Endothelial cell of umbilical vein (primary cell): ENCODE results near the gene ZBTB20. TPM values are rescaled to one million over a fixed set of nuclear protein-coding genes. Genes with fewer than 3 reads are reported as not detected.

ENCODE experiments used
- BruUV-seq: library from RNA; stranded (reverse); fragments of 400-500 nt; replicated peaks from 2 replicates; lab custom pipeline; 2021; lab: Mats Ljungman, UMichigan
- CTCF ChIA-PET: fragments of 300-600, 350-600 bp; sonication (Branson Sonifier 250); formaldehyde crosslinking; loops from one replicate; lab custom pipeline; 2021; ENCODE audit warnings: antibody characterized with exemption, inconsistent platforms; lab: Charles Lee
- POLR2A ChIA-PET: fragments of 300-600, 350-600 bp; sonication (Branson Sonifier 250); formaldehyde crosslinking; loops from one replicate; lab custom pipeline; 2021; ENCODE audit warnings: antibody characterized with exemption, inconsistent platforms; lab: Charles Lee
- DNase-seq: peaks from one replicate; pipeline ENCODE4 v3.0.0-alpha.2; 2011; ENCODE audit warnings: low read depth, low spot score
- FAIRE-seq: peaks from 2 replicates; lab custom pipeline; 2011; peaks lifted over from hg19 to GRCh38; lab: Jason Lieb, UNC
- H2AFZ ChIP-seq: 2 replicates; pipeline ENCODE4 v1.6.0; 2012; ENCODE audit warnings: low read depth, low read length, control low read depth, inconsistent platforms
- H3K27ac ChIP-seq: 2 replicates; pipeline ENCODE4 v1.5.1; 2011; ENCODE audit warnings: low read depth, mild to moderate bottlenecking, control low read depth, low read length, moderate library complexity; ENCODE audit not compliant: insufficient read depth
- H3K27me3 ChIP-seq, 2 experiments: 2 replicates each; pipeline versions ENCODE4 v1.6.0 to v1.6.1; 2011; ENCODE audit warnings: low read length in 2 of 2, mixed read lengths in 1 of 2; ENCODE audit not compliant: control insufficient read depth in 2 of 2, insufficient read depth in 2 of 2
- H3K36me3 ChIP-seq, 2 experiments: 2 replicates in 1 of 2; 3 replicates in 1 of 2; pipeline ENCODE4 v1.5.1; 2011; ENCODE audit warnings: low read length in 2 of 2, mild to moderate bottlenecking in 1 of 2, moderate library complexity in 1 of 2; ENCODE audit not compliant: control insufficient read depth in 2 of 2, insufficient read depth in 2 of 2; ENCODE audit errors: extremely low read depth in 1 of 2
- H3K4me1 ChIP-seq: 3 replicates; pipeline ENCODE4 v1.5.1; 2011; ENCODE audit warnings: mild to moderate bottlenecking, low read length; ENCODE audit not compliant: control insufficient read depth, insufficient read depth; ENCODE audit errors: extremely low read depth
- H3K4me2 ChIP-seq: 2 replicates; pipeline ENCODE4 v1.6.1; 2011; ENCODE audit warnings: low read length, control low read depth, mixed read lengths; ENCODE audit not compliant: insufficient read depth
- H3K4me3 ChIP-seq, 3 experiments: fragments of 200-600 bp in 1 of 3; sonication (generic), shearing (Covaris generic) in 1 of 3; replicated peaks in 1 of 3; 2 replicates each; pipeline ENCODE4 v1.5.1; 2011 to 2016; ENCODE audit warnings: control low read depth in 3 of 3, low read length in 3 of 3, mild to moderate bottlenecking in 2 of 3, inconsistent platforms in 1 of 3, low read depth in 1 of 3, moderate library complexity in 1 of 3; ENCODE audit not compliant: insufficient read depth in 1 of 3
- H3K79me2 ChIP-seq: 2 replicates; pipeline ENCODE4 v1.6.0; 2012; ENCODE audit warnings: low read length, inconsistent platforms; ENCODE audit not compliant: control insufficient read depth, insufficient read depth
- H3K9ac ChIP-seq: replicated peaks from 2 replicates; pipeline ENCODE3; 2011; ENCODE audit warnings: low read length, control low read depth; ENCODE audit not compliant: insufficient read depth; ENCODE audit errors: extremely low read depth
- H3K9me1 ChIP-seq: replicated peaks from 3 replicates; pipeline ENCODE4 v1.6.0; 2011; ENCODE audit warnings: mild to moderate bottlenecking, low read length; ENCODE audit not compliant: control insufficient read depth, insufficient read depth; ENCODE audit errors: extremely low read depth
- H3K9me3 ChIP-seq: replicated peaks from 2 replicates; pipeline ENCODE4 v1.5.1; 2012; ENCODE audit warnings: low read length, inconsistent platforms; ENCODE audit not compliant: control insufficient read depth, insufficient read depth
- H4K20me1 ChIP-seq: replicated peaks from 2 replicates; pipeline ENCODE3; 2011; ENCODE audit warnings: mild to moderate bottlenecking, low read length; ENCODE audit not compliant: control insufficient read depth, insufficient read depth; ENCODE audit errors: extremely low read depth
- EZH2 ChIP-seq: IDR thresholded peaks from 2 replicates; pipeline ENCODE4 v1.6.1; 2012; ENCODE audit warnings: borderline replicate concordance, low read depth, mild to moderate bottlenecking, moderate library complexity, low read length, inconsistent platforms; ENCODE audit not compliant: severe bottlenecking
- FOS ChIP-seq: IDR thresholded peaks from 2 replicates; pipeline ENCODE4 v1.6.1; 2011; ENCODE audit warnings: mild to moderate bottlenecking, low read length, moderate library complexity, borderline replicate concordance; ENCODE audit not compliant: insufficient read depth
- GATA2 ChIP-seq: IDR thresholded peaks from 2 replicates; pipeline ENCODE4 v1.7.0; 2011; ENCODE audit warnings: low read depth, mild to moderate bottlenecking, moderate library complexity, mixed read lengths, low read length; ENCODE audit not compliant: insufficient read length, insufficient read depth
- JUN ChIP-seq: IDR thresholded peaks from 2 replicates; pipeline ENCODE4 v1.6.1; 2011; ENCODE audit warnings: borderline replicate concordance, low read depth; ENCODE audit not compliant: insufficient read length, insufficient read depth
- MYC ChIP-seq: IDR thresholded peaks from one replicate; pipeline ENCODE4 v1.6.1; 2011; ENCODE audit warnings: mild to moderate bottlenecking, low read depth, low read length
- POLR2A ChIP-seq: IDR thresholded peaks from 2 replicates; pipeline ENCODE4 v1.6.1; 2012; ENCODE audit warnings: low read depth, mild to moderate bottlenecking, control low read depth, low read length
- POLR2AphosphoS5 ChIP-seq: IDR thresholded peaks from 2 replicates; pipeline ENCODE4 v1.6.1; 2012; ENCODE audit warnings: low read depth, mild to moderate bottlenecking, control low read depth, low read length, moderate library complexity; ENCODE audit not compliant: insufficient read depth
- dilution Hi-C: fragments of 300-500 bp; cut with MboI; formaldehyde crosslinking; loops from one replicate; pipeline ENCODE4 v1.15.0; 2019; ENCODE audit warnings: low sequenced_read_pairs; ENCODE audit not compliant: extremely low pct_ligation_motif_present
- intact Hi-C: fragments of 100-400 bp; cut with micrococcal nuclease; formaldehyde crosslinking; loops from one replicate; pipeline ENCODE4 v1.10.0; 2022
- polyA plus RNA-seq, 4 experiments: library from polyadenylated mRNA; depleted of rRNA in 3 of 4; stranded (reverse) in 3 of 4; unstranded in 1 of 4; fragments of >200 nt; gene quantifications; 2 replicates each; pipeline versions ENCODE4 v1.2.1 to v1.2.3, GENCODE V29; 2011 to 2012; ENCODE audit warnings: missing spikeins in 1 of 4
- total RNA-seq: library from RNA; stranded (reverse); gene quantifications from 2 replicates; pipeline ENCODE4 v1.2.3, GENCODE V29; 2021
- TF ChIP-seq, protein P1 (sequence below): IDR thresholded peaks from 2 replicates; pipeline ENCODE4 v1.6.1; 2011; ENCODE audit not compliant: insufficient read depth, insufficient read length
- TF ChIP-seq, protein P2 (sequence below), 2 donors: IDR thresholded peaks; 1 replicate in 1 of 2; 2 replicates in 1 of 2; pipeline ENCODE4 v1.5.1; 2011; ENCODE audit warnings: low read length in 2 of 2, mild to moderate bottlenecking in 2 of 2, moderate library complexity in 2 of 2, control low read depth in 1 of 2, inconsistent platforms in 1 of 2, low read depth in 1 of 2; ENCODE audit not compliant: insufficient read depth in 1 of 2; ENCODE audit errors: extremely low read depth in 1 of 2

The ZBTB20 gene
- total and polyA plus RNA-seq, 2 donors (not counting 3 experiments of a cell fraction or from before 2014, with no cell fraction given) = 2.1 to 20.5 TPM

DNA sequence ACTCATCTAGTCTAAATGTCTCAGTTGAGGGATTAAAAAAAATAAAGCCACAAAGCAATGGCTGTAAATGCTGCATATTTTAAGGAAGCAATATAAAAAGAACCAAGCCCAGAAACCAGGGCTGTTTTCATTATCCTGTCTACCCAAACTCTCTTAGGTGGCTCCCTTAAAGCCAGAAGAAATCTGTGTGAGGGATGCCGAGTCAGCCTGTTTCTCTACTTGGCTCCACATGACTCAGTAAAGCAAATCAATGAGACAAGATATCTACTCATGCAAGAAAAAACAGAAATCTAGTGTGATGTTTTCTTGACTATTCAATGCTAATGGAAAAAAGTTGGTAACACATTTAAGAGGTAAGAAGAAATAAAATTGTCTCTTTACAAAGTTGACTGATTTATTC, 296.2 kb downstream of the ZBTB20 start:
- H3K9me1 ChIP-seq = no peaks in the 10 kb centered on the region
- no peaks in the 10 kb centered on the region for H3K36me3 ChIP-seq
- no peaks in the 10 kb centered on the region for H3K27me3 ChIP-seq
- no peaks in the 10 kb centered on the region for H3K4me1 ChIP-seq
- TF ChIP-seq POLR2AphosphoS5 (no peak), FOS (no peak), EZH2 (no peak), JUN (no peak), MYC (no peak), POLR2A (no peak), GATA2 (no peak)
- TF ChIP-seq, protein P1, sequence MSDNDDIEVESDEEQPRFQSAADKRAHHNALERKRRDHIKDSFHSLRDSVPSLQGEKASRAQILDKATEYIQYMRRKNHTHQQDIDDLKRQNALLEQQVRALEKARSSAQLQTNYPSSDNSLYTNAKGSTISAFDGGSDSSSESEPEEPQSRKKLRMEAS = no peak
- TF ChIP-seq, protein P2, sequence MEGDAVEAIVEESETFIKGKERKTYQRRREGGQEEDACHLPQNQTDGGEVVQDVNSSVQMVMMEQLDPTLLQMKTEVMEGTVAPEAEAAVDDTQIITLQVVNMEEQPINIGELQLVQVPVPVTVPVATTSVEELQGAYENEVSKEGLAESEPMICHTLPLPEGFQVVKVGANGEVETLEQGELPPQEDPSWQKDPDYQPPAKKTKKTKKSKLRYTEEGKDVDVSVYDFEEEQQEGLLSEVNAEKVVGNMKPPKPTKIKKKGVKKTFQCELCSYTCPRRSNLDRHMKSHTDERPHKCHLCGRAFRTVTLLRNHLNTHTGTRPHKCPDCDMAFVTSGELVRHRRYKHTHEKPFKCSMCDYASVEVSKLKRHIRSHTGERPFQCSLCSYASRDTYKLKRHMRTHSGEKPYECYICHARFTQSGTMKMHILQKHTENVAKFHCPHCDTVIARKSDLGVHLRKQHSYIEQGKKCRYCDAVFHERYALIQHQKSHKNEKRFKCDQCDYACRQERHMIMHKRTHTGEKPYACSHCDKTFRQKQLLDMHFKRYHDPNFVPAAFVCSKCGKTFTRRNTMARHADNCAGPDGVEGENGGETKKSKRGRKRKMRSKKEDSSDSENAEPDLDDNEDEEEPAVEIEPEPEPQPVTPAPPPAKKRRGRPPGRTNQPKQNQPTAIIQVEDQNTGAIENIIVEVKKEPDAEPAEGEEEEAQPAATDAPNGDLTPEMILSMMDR (IDR thresholded peaks at IDR 0.05; ENCODE audit: extremely low read depth in 1 of 2, insufficient read depth in 1 of 2, low read depth in 1 of 2, low read length in 2 of 2) = no peak
- H2AFZ ChIP-seq = no peak overlapping the region
- dilution Hi-C loops = no loop called here
- no peak for FAIRE-seq
- H3K4me2 ChIP-seq = no peak overlapping the region
- no peaks in the 10 kb centered on the region for H3K79me2 ChIP-seq
- H3K4me3 ChIP-seq = no peak overlapping the region
- H3K27ac ChIP-seq = no peak overlapping the region
- POLR2A ChIA-PET = no interaction called here
- CTCF ChIA-PET = no interaction called here
- BruUV-seq = no TSS peak
- intact Hi-C loops = no loop called here
- H3K9me3 ChIP-seq = no peaks in the 10 kb centered on the region
- H4K20me1 ChIP-seq = no peaks in the 10 kb centered on the region
- no peak overlapping the region for H3K9ac ChIP-seq
- no peak for DNase-seq
